Activated B cell treated with CpG ODN at 0.5 μM for 24 hours (primary cell): Measurements from ENCODE around the gene IQCE. TPM values are rescaled to one million over a fixed set of nuclear protein-coding genes. Genes with fewer than 3 reads are reported as not detected.

ENCODE experiments used
- ATAC-seq: fragments of 200-7000 bp; cut with Tn5 transposase; one replicate; pipeline ENCODE4 v1.10.0; 2021; ENCODE audit warnings: low read depth, mild to moderate bottlenecking, moderate library complexity
- CTCF ChIA-PET: fragments of 350-600 bp; sonication (Branson Sonifier 250); formaldehyde crosslinking; loops from one replicate; lab custom pipeline; 2021; ENCODE audit warnings: antibody characterized with exemption; lab: Charles Lee
- POLR2A ChIA-PET: fragments of 350-600 bp; sonication (Branson Sonifier 250); formaldehyde crosslinking; loops from one replicate; lab custom pipeline; 2021; ENCODE audit warnings: antibody characterized with exemption; lab: Charles Lee
- DNase-seq: peaks from one replicate; pipeline ENCODE4 v3.0.0; 2022
- H3K27ac Mint-ChIP-seq: one replicate; pipeline ENCODE4 v1.8.0; 2020; ENCODE audit warnings: mixed read lengths
- H3K27me3 Mint-ChIP-seq: one replicate; pipeline ENCODE4 v1.8.0; 2021; ENCODE audit warnings: mixed read lengths
- H3K36me3 Mint-ChIP-seq: one replicate; pipeline ENCODE4 v1.8.0; 2021; ENCODE audit warnings: low read depth, mixed read lengths
- H3K4me1 Mint-ChIP-seq: one replicate; pipeline ENCODE4 v1.8.0; 2021; ENCODE audit warnings: mixed read lengths
- H3K4me3 Mint-ChIP-seq: one replicate; pipeline ENCODE4 v1.8.0; 2020; ENCODE audit warnings: mild to moderate bottlenecking, mixed read lengths
- H3K9me3 Mint-ChIP-seq: one replicate; pipeline ENCODE4 v1.8.0; 2020; ENCODE audit warnings: mixed read lengths
- intact Hi-C: fragments of 100-400 bp; cut with micrococcal nuclease; formaldehyde crosslinking; loops from one replicate; pipeline ENCODE4 v1.15.1; 2024
- total RNA-seq: library from RNA; stranded (reverse); gene quantifications from 2 replicates; pipeline ENCODE4 v1.2.3, GENCODE V29; 2022
- TF ChIP-seq, protein P1 (sequence below): fragments of 200-600 bp; IDR thresholded peaks from one replicate; pipeline ENCODE4 v1.8.0; 2022; ENCODE audit warnings: antibody characterized with exemption, mild to moderate bottlenecking

Gene IQCE
- total RNA-seq, 1 donor from 2014 or later = 7.7 TPM

GRCh38 chr7:2598154-2598823 is 39.5 kb downstream of the IQCE start:
- ChIA-PET CTCF (no interaction called here), POLR2A (no interaction called here)
- TF ChIP-seq, protein P1, sequence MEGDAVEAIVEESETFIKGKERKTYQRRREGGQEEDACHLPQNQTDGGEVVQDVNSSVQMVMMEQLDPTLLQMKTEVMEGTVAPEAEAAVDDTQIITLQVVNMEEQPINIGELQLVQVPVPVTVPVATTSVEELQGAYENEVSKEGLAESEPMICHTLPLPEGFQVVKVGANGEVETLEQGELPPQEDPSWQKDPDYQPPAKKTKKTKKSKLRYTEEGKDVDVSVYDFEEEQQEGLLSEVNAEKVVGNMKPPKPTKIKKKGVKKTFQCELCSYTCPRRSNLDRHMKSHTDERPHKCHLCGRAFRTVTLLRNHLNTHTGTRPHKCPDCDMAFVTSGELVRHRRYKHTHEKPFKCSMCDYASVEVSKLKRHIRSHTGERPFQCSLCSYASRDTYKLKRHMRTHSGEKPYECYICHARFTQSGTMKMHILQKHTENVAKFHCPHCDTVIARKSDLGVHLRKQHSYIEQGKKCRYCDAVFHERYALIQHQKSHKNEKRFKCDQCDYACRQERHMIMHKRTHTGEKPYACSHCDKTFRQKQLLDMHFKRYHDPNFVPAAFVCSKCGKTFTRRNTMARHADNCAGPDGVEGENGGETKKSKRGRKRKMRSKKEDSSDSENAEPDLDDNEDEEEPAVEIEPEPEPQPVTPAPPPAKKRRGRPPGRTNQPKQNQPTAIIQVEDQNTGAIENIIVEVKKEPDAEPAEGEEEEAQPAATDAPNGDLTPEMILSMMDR = no peak
- Mint-ChIP-seq H3K27me3 (no peaks in the 10 kb centered on the region), H3K27ac (no peak overlapping the region), H3K4me1 (peaks cover 10% of the 10 kb centered on the region), H3K36me3 (peaks cover 14% of the 10 kb centered on the region), H3K9me3 (no peaks in the 10 kb centered on the region), H3K4me3 (no peak overlapping the region)
- intact Hi-C loops = no loop called here
- ATAC-seq (no peak), DNase-seq (no peak)

DNA sequence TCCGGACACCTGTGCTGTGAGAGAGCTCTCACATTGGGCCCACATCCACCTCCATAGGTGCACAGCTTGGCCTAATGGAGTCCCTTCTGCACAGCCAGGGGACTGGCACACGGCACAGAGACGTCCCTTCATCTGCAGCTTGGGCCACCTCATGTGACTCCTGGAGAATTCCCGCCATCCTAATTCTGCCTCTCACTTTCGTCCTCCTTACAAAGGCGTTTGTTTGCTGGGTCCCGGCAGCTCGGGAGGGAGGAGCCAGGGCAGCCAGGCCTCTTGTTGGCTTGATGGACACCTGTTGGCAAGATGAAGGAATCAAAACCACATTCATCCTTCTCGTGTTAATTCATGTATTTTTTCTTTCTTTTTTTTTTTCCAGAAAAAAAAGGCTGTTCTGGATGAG is 42.3 kb downstream of the IQCE start:
- Mint-ChIP-seq H3K4me1 (peaks cover 4% of the 10 kb centered on the region), H3K4me3 (no peak overlapping the region), H3K9me3 (no peaks in the 10 kb centered on the region), H3K36me3 (peaks cover 10% of the 10 kb centered on the region), H3K27ac (no peak overlapping the region), H3K27me3 (no peaks in the 10 kb centered on the region)
- ATAC-seq (no peak), DNase-seq (no peak)
- POLR2A ChIA-PET = interaction anchor here (0.6 kb wide), 1 partner anchor 30 kb away, joined by 5 read pairs; no protein-coding TSS in a partner anchor
- CTCF ChIA-PET = no interaction called here
- intact Hi-C loops = no loop called here
- TF ChIP-seq, protein P1 = no peak

DNA sequence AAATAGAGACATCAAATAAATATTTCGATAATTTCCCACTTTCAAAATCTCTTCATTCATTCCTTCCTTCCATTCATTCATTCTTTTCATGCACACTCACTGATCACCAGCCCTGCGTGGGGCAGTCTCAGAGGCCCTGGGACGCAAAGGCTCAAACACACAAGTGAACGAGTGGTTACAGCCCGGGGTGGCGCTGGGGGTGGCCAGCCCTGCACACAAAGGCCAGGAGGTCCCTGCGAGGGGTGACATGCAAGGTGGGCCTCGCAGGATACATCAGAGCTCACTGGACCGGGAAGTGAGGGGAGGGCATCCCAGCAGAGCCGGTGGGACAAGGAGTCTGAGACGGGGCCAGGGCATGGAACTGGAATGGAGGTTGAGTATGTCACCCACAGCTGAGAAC is 43.1 kb downstream of the IQCE start:
- Mint-ChIP-seq H3K4me1 (peaks cover 4% of the 10 kb centered on the region), H3K4me3 (no peak overlapping the region), H3K36me3 (peaks cover 10% of the 10 kb centered on the region), H3K27me3 (no peaks in the 10 kb centered on the region), H3K27ac (no peak overlapping the region), H3K9me3 (no peaks in the 10 kb centered on the region)
- DNase-seq (no peak), ATAC-seq (no peak)
- ChIA-PET CTCF (no interaction called here), POLR2A (interaction anchor here (0.6 kb wide), 1 partner anchor 84 kb away, joined by 5 read pairs; no protein-coding TSS in a partner anchor)
- TF ChIP-seq, protein P1 = no peak
- intact Hi-C loops = no loop called here

GRCh38 chr7:2602406-2603043 is 43.7 kb downstream of the IQCE start:
- TF ChIP-seq, protein P1 = no peak
- Mint-ChIP-seq H3K4me3 (no peak overlapping the region), H3K36me3 (peaks cover 10% of the 10 kb centered on the region), H3K27ac (no peak overlapping the region), H3K4me1 (peaks cover 4% of the 10 kb centered on the region), H3K9me3 (no peaks in the 10 kb centered on the region), H3K27me3 (no peaks in the 10 kb centered on the region)
- intact Hi-C loops = no loop called here
- ATAC-seq (no peak), DNase-seq (no peak)
- POLR2A ChIA-PET = interaction anchor here (0.6 kb wide), 1 partner anchor 83 kb away, joined by 5 read pairs; no protein-coding TSS in a partner anchor
- CTCF ChIA-PET = no interaction called here
